NCI-H2227 treated with DMSO at 0.1 percent for 48 hours (cell line): ENCODE data around the gene ULBP3.
"Not testable (repeated sequence)": the region's sequence is repeated elsewhere in the genome, so short reads cannot be mapped to it uniquely, and the experiment has no call there.

ENCODE experiments used
- DNase-seq: peaks from one replicate; lab custom pipeline; 2025; lab: John Stamatoyannopoulos, UW

The ULBP3 gene

GRCh38 chr6:150043096-150043495 is 25.8 kb downstream of the ULBP3 start:
- DNase-seq = no peak

GRCh38 chr6:150038202-150039062 is 30.5 kb downstream of the ULBP3 start:
- no peak for DNase-seq

GRCh38 chr6:150037526-150038201 is 31.3 kb downstream of the ULBP3 start:
- DNase-seq = no peak

- DNase-seq = no peak
Observed at GRCh38 chr6:150036081-150036480, 32.8 kb downstream of the ULBP3 start.

- no peak for DNase-seq
Observed at GRCh38 chr6:150033207-150033771, 35.6 kb downstream of the ULBP3 start.

- no peak for DNase-seq
Observed at GRCh38 chr6:150032598-150032997, 36.3 kb downstream of the ULBP3 start.

GRCh38 chr6:150030611-150031010 is 38.3 kb downstream of the ULBP3 start:
- no peak for DNase-seq

- DNase-seq = no peak
Observed at GRCh38 chr6:150029749-150030148, 39.2 kb downstream of the ULBP3 start.

- DNase-seq = no peak
Observed at GRCh38 chr6:150029276-150029675, 39.6 kb downstream of the ULBP3 start.

- no peak for DNase-seq
Observed at GRCh38 chr6:150028799-150029198, 40.1 kb downstream of the ULBP3 start.

- DNase-seq = no peak
Observed at GRCh38 chr6:150027806-150028565, 40.9 kb downstream of the ULBP3 start.

GRCh38 chr6:150026976-150027805 is 41.7 kb downstream of the ULBP3 start:
- no peak for DNase-seq

GRCh38 chr6:150025201-150025917 is 43.6 kb downstream of the ULBP3 start, which contains the start of gene RAET1L:
Gene RAET1L (minus strand): TSS chr6:150025532. CDS start chr6:150025471, 61 bp downstream.
- DNase-seq = no peak

- no peak for DNase-seq
Observed at GRCh38 chr6:150024646-150025155, 44.2 kb downstream of the ULBP3 start.

- not testable (repeated sequence) for DNase-seq
Observed at GRCh38 chr6:150024021-150024420, 44.9 kb downstream of the ULBP3 start.

GRCh38 chr6:150021870-150022269 is 47.1 kb downstream of the ULBP3 start:
- DNase-seq = not testable (repeated sequence)

GRCh38 chr6:150018846-150019580 is 49.9 kb downstream of the ULBP3 start:
- DNase-seq = no peak

- not testable (repeated sequence) for DNase-seq
Observed at GRCh38 chr6:150017186-150017521, 51.8 kb downstream of the ULBP3 start.

GRCh38 chr6:150016324-150017185 is 52.4 kb downstream of the ULBP3 start:
- peak; percentile 32 for DNase-seq
